WERI-Rb-1 (cell line): ENCODE measurements around the gene MGST3.
"Not testable (repeated sequence)": the region's sequence is repeated elsewhere in the genome, so short reads cannot be mapped to it uniquely, and the experiment has no call there.

Experiments
- DNase-seq: peaks from one replicate; pipeline ENCODE4 v3.0.0-alpha.2; 2020
- H3K27ac ChIP-seq: fragments of 250-450 bp; sonication (Bioruptor Pico); 2 replicates; pipeline ENCODE4 v1.5.1; 2020; ENCODE audit warnings: mild to moderate bottlenecking, moderate library complexity
- H3K27me3 ChIP-seq: fragments of 250-450 bp; sonication (Bioruptor Pico); 2 replicates; pipeline ENCODE4 v1.5.1; 2021; ENCODE audit warnings: mild to moderate bottlenecking, low read depth, moderate library complexity; ENCODE audit not compliant: insufficient read depth, severe bottlenecking
- H3K36me3 ChIP-seq: fragments of 250-450 bp; sonication (Bioruptor Pico); 2 replicates; pipeline ENCODE4 v1.5.1; 2020; ENCODE audit warnings: mild to moderate bottlenecking, moderate library complexity
- H3K4me3 ChIP-seq: 2 replicates; pipeline ENCODE4 v1.5.1; 2011; ENCODE audit warnings: low read depth, mild to moderate bottlenecking, control low read depth, low read length
- H3K9me3 ChIP-seq: fragments of 250-450 bp; sonication (Bioruptor Pico); 2 replicates; pipeline ENCODE4 v1.5.1; 2021; ENCODE audit warnings: mild to moderate bottlenecking, moderate library complexity; ENCODE audit not compliant: severe bottlenecking
- TF ChIP-seq, protein P1 (sequence below): IDR thresholded peaks from 2 replicates; pipeline ENCODE4 v1.5.1; 2011; ENCODE audit warnings: low read depth, mild to moderate bottlenecking, control low read depth, inconsistent platforms, low read length

The MGST3 gene

GRCh38 chr1:165630629-165631341 lies at the start of gene MGST3:
Gene MGST3, plus strand, starts transcription at chr1:165631234. Its CDS starts 18,614 bp downstream, at chr1:165649848.
- peak within 1 kb of the TSS; percentile 93 for H3K4me3 ChIP-seq
- peak within 1 kb of the TSS; percentile 93 for H3K27ac ChIP-seq
- no peaks in the 10 kb centered on the region for H3K9me3 ChIP-seq
- TF ChIP-seq, protein P1, sequence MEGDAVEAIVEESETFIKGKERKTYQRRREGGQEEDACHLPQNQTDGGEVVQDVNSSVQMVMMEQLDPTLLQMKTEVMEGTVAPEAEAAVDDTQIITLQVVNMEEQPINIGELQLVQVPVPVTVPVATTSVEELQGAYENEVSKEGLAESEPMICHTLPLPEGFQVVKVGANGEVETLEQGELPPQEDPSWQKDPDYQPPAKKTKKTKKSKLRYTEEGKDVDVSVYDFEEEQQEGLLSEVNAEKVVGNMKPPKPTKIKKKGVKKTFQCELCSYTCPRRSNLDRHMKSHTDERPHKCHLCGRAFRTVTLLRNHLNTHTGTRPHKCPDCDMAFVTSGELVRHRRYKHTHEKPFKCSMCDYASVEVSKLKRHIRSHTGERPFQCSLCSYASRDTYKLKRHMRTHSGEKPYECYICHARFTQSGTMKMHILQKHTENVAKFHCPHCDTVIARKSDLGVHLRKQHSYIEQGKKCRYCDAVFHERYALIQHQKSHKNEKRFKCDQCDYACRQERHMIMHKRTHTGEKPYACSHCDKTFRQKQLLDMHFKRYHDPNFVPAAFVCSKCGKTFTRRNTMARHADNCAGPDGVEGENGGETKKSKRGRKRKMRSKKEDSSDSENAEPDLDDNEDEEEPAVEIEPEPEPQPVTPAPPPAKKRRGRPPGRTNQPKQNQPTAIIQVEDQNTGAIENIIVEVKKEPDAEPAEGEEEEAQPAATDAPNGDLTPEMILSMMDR, result no peak
- H3K27me3 ChIP-seq, result no peaks in the 10 kb centered on the region
- peaks cover 7% of the 10 kb centered on the region for H3K36me3 ChIP-seq
- DNase-seq, result peak; percentile 96

DNA sequence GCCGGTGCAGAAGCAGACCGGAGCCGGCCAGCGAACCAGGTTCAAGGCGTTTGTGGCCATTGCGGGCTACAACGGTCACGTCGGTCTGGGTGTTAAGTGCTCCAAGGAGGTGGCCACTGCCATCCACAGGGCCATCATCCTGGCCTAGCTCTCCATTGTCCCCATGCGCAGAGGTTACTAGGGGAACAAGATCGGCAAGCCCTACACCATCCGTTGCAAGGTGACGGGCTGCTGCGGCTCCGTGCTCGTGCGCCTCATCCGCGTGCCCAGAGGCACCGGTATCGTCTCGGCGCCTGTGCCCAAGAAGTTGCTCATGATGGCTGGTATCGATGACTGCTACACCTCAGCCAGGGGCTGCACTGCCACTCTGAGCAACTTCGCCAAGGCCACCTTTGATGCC lies 49.1 kb upstream of the MGST3 start:
- Histone ChIP-seq H3K4me3 (no peak overlapping the region), H3K36me3 (no peaks in the 10 kb centered on the region), H3K9me3 (peaks cover 5% of the 10 kb centered on the region), H3K27ac (no peak overlapping the region), H3K27me3 (no peaks in the 10 kb centered on the region)
- TF ChIP-seq, protein P1, result no peak
- no peak for DNase-seq

DNA sequence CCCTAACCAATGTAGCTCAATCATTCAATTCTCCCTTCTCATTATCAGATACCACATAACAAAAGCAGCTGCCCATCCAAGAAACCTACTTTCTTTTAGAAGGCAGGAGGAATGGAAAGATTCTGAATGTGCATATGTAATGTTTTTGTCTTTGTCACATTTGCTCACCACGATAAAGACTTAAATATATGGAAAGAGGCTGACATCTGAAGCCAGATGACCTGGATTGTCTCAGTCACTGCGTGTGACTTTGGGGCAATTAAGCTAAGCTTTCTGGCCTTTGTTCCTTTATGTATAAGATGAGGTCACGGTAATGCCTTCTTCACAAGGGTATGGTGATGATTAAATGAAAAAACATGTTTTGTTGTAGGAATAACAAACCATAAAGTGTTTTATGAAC lies 44.6 kb upstream of the MGST3 start:
- Histone ChIP-seq H3K27me3 (no peaks in the 10 kb centered on the region), H3K4me3 (no peak overlapping the region), H3K9me3 (peaks cover 5% of the 10 kb centered on the region), H3K36me3 (no peaks in the 10 kb centered on the region), H3K27ac (no peak overlapping the region)
- TF ChIP-seq, protein P1, result no peak
- no peak for DNase-seq

- DNase-seq, H3K27ac ChIP-seq, H3K4me3 ChIP-seq, H3K36me3 ChIP-seq, H3K9me3 ChIP-seq, H3K27me3 ChIP-seq: not testable (repeated sequence)
Observed at GRCh38 chr1:165591391-165591790, 39.6 kb upstream of the MGST3 start.

- H3K27ac ChIP-seq, result peak overlapping the region; percentile 61
- peak overlapping the region; percentile 28 for H3K4me3 ChIP-seq
- H3K27me3 ChIP-seq, result no peaks in the 10 kb centered on the region
- DNase-seq, result peak; percentile 73
- H3K36me3 ChIP-seq, result no peaks in the 10 kb centered on the region
- TF ChIP-seq, protein P1, result peak; percentile 66
- no peaks in the 10 kb centered on the region for H3K9me3 ChIP-seq
Observed at GRCh38 chr1:165592945-165593823, 37.9 kb upstream of the MGST3 start.

GRCh38 chr1:165595246-165595938 lies 35.6 kb upstream of the MGST3 start:
- Histone ChIP-seq H3K4me3 (no peak overlapping the region), H3K27ac (no peak overlapping the region), H3K36me3 (no peaks in the 10 kb centered on the region), H3K27me3 (no peaks in the 10 kb centered on the region), H3K9me3 (no peaks in the 10 kb centered on the region)
- TF ChIP-seq, protein P1, result no peak
- no peak for DNase-seq
